HepG2 (cell line): ENCODE measurements around the gene TMOD2. TPM values are rescaled to one million over a fixed set of nuclear protein-coding genes. Genes with fewer than 3 reads are reported as not detected.
A peak's percentile ranks its signal among the peaks of the same experiment; 100 is the strongest.

Source experiments
- ATF5 ChIP-seq: sonication (generic); formaldehyde crosslinking; IDR thresholded peaks from 2 replicates; pipeline ENCODE4 v1.4.0; 2020; ENCODE audit warnings: mild to moderate bottlenecking, low read depth, missing genetic modification reagents
- CCAR2 ChIP-seq: fragments of 200-400 bp; formaldehyde crosslinking; optimal IDR thresholded peaks from 2 replicates; pipeline ENCODE3; 2018; ENCODE audit warnings: low read depth, mild to moderate bottlenecking, low read length, moderate library complexity
- CHD4 ChIP-seq: fragments of 200-600 bp; sonication (generic); IDR thresholded peaks from 2 replicates; pipeline ENCODE4 v1.7.0; 2017; ENCODE audit warnings: mild to moderate bottlenecking, low read length, borderline replicate concordance
- CREM ChIP-seq, 2 experiments: sonication (generic) in 1 of 2; formaldehyde crosslinking in 1 of 2; IDR thresholded peaks; 2 replicates each; pipeline versions ENCODE4 v1.4.0 to v1.6.1; 2016 to 2020; ENCODE audit warnings: antibody characterized with exemption in 1 of 2, mild to moderate bottlenecking in 1 of 2, missing genetic modification reagents in 1 of 2
- CTCF ChIP-seq: sonication (generic); formaldehyde crosslinking; IDR thresholded peaks from 2 replicates; pipeline ENCODE4 v1.5.0; 2020; ENCODE audit warnings: mild to moderate bottlenecking, missing genetic modification reagents, moderate library complexity
- E2F1 ChIP-seq: sonication (generic); formaldehyde crosslinking; IDR thresholded peaks from 2 replicates; pipeline ENCODE4 v1.5.0; 2020; ENCODE audit warnings: missing genetic modification reagents
- HCFC1 ChIP-seq: fragments of 150-350 bp; IDR thresholded peaks from 2 replicates; pipeline ENCODE4 v1.6.1; 2014; ENCODE audit warnings: low read depth, low read length
- JARID2 ChIP-seq: sonication (generic); formaldehyde crosslinking; IDR thresholded peaks from 2 replicates; pipeline ENCODE4 v1.8.1; 2023; ENCODE audit warnings: missing genetic modification reagents, inconsistent platforms; ENCODE audit not compliant: insufficient replicate concordance
- KDM6A ChIP-seq: IDR thresholded peaks from 2 replicates; pipeline ENCODE4 v1.6.1; 2016; ENCODE audit warnings: low read depth
- MAFK ChIP-seq, 2 experiments: IDR thresholded peaks in 1 of 2; conservative IDR thresholded peaks in 1 of 2; 2 replicates each; pipeline ENCODE4 v1.6.1; 2011; ENCODE audit warnings: improper control_type of control experiment in 2 of 2, low read length in 2 of 2
- MYNN ChIP-seq: sonication (generic); formaldehyde crosslinking; IDR thresholded peaks from 2 replicates; pipeline ENCODE4 v1.4.0; 2020; ENCODE audit warnings: mild to moderate bottlenecking, low read depth, missing genetic modification reagents
- NBN ChIP-seq: fragments of 450-650 bp; conservative IDR thresholded peaks from 2 replicates; pipeline ENCODE4 v1.6.1; 2017
- POLR2G ChIP-seq: fragments of 200-400 bp; formaldehyde crosslinking; IDR thresholded peaks from 2 replicates; pipeline ENCODE4 v1.6.1; 2018; ENCODE audit warnings: mild to moderate bottlenecking, low read depth, low read length, moderate library complexity
- REL ChIP-seq: sonication (generic); formaldehyde crosslinking; conservative IDR thresholded peaks from 2 replicates; pipeline ENCODE4 v1.8.0; 2022; ENCODE audit warnings: mild to moderate bottlenecking, missing genetic modification reagents, moderate library complexity
- SALL1 ChIP-seq: sonication (generic); formaldehyde crosslinking; IDR thresholded peaks from 2 replicates; pipeline ENCODE4 v1.8.0; 2022; ENCODE audit warnings: mild to moderate bottlenecking, missing genetic modification reagents
- SP140L ChIP-seq: sonication (generic); formaldehyde crosslinking; IDR thresholded peaks from 2 replicates; pipeline ENCODE4 v1.4.0; 2020; ENCODE audit warnings: missing genetic modification reagents, borderline replicate concordance
- STAG1 ChIP-seq: sonication (generic); formaldehyde crosslinking; IDR thresholded peaks from 2 replicates; pipeline ENCODE4 v1.4.0; 2020; ENCODE audit warnings: missing genetic modification reagents
- TMF1 ChIP-seq: sonication (generic); formaldehyde crosslinking; IDR thresholded peaks from 2 replicates; pipeline ENCODE4 v1.8.1; 2022; ENCODE audit warnings: low read depth, missing genetic modification reagents
- ZBTB7B ChIP-seq: sonication (generic); formaldehyde crosslinking; IDR thresholded peaks from 2 replicates; pipeline ENCODE4 v1.4.0; 2020; ENCODE audit warnings: missing genetic modification reagents
- ZBTB8A ChIP-seq: sonication (generic); formaldehyde crosslinking; IDR thresholded peaks from 2 replicates; pipeline ENCODE4 v1.4.0; 2020; ENCODE audit warnings: mild to moderate bottlenecking, low read depth, missing genetic modification reagents, borderline replicate concordance
- ZEB1 ChIP-seq: IDR thresholded peaks from 2 replicates; pipeline ENCODE4 v1.6.1; 2012; ENCODE audit warnings: mild to moderate bottlenecking, low read depth, inconsistent platforms; ENCODE audit not compliant: insufficient replicate concordance
- ZMAT5 ChIP-seq: sonication (generic); formaldehyde crosslinking; IDR thresholded peaks from 2 replicates; pipeline ENCODE4 v1.5.0; 2020; ENCODE audit warnings: mild to moderate bottlenecking, low read depth, missing genetic modification reagents, borderline replicate concordance
- ZNF343 ChIP-seq: sonication (generic); formaldehyde crosslinking; IDR thresholded peaks from 2 replicates; pipeline ENCODE4 v1.4.0; 2020; ENCODE audit warnings: mild to moderate bottlenecking, missing genetic modification reagents
- ZNF367 ChIP-seq: sonication (generic); formaldehyde crosslinking; IDR thresholded peaks from 2 replicates; pipeline ENCODE4 v1.4.0; 2020; ENCODE audit warnings: missing genetic modification reagents, borderline replicate concordance
- ZNF644 ChIP-seq: IDR thresholded peaks from 2 replicates; pipeline ENCODE4 v1.6.1; 2016; ENCODE audit warnings: low read depth
- ZNF672 ChIP-seq: sonication (generic); formaldehyde crosslinking; IDR thresholded peaks from 2 replicates; pipeline ENCODE4 v1.8.1; 2022; ENCODE audit warnings: missing genetic modification reagents
- ZNF788 ChIP-seq: sonication (generic); formaldehyde crosslinking; IDR thresholded peaks from 2 replicates; pipeline ENCODE4 v1.5.0; 2020; ENCODE audit warnings: mild to moderate bottlenecking, missing genetic modification reagents, borderline replicate concordance
- polyA plus RNA-seq, 8 experiments: library from polyadenylated mRNA; depleted of rRNA in 3 of 8; stranded (reverse) in 7 of 8; unstranded in 1 of 8; fragments of >200 nt; fragmentation: Illumina TruSeq in 4 of 8; extraction: Trizol in 4 of 8; gene quantifications; 2 replicates each; pipeline versions ENCODE4 v1.2.1 to v1.2.3, GENCODE V29; 2011 to 2016; ENCODE audit warnings: low read depth in 4 of 8, missing spikeins in 1 of 8, mixed read lengths in 1 of 8; ENCODE audit not compliant: insufficient read depth in 1 of 8
- total RNA-seq, 5 experiments: library from RNA; depleted of rRNA; stranded (reverse); fragments of >200 nt; fragmentation: Illumina TruSeq; extraction: Trizol; gene quantifications; 2 replicates each; pipeline ENCODE4 v1.2.3, GENCODE V29; 2016; ENCODE audit warnings: low read depth in 1 of 5

Gene TMOD2
- total and polyA plus RNA-seq, 2 of the 13 experiments (the other 11 are each of a cell fraction or from before 2014, with no cell fraction given): 0.01 to 0.02 TPM

GRCh38 chr15:51829376-51830275, 78.2 kb downstream of the TMOD2 start, which contains the start of gene TMOD3 (continued):
- TF ChIP-seq E2F1 (CRISPR knock-in tag) (0 out of 2 replicates have a peak, but pooled peaks have one; percentile 51), TMF1 (CRISPR knock-in tag) (no peak; the same call in 1 of the 2 replicates), SALL1 (CRISPR knock-in tag) (no peak; the same call in 1 of the 2 replicates), MYNN (CRISPR knock-in tag) (no peak), JARID2 (CRISPR knock-in tag) (no peak), STAG1 (CRISPR knock-in tag) (no peak), ZEB1 (no peak), ZNF672 (CRISPR knock-in tag) (no peak), REL (CRISPR knock-in tag) (no peak), ZMAT5 (CRISPR knock-in tag) (no peak), ZNF367 (CRISPR knock-in tag) (no peak; the same call in 1 of the 2 replicates), ZBTB7B (peak; percentile 76), CCAR2 (no peak), SP140L (CRISPR knock-in tag) (no peak), ZBTB8A (CRISPR knock-in tag) (no peak), MAFK (conservative IDR thresholded peaks at IDR 0.05 in 1 of 2, IDR thresholded peaks at IDR 0.05 in 1 of 2; ENCODE audit: low read length in 2 of 2) (no peak), CHD4 (no peak), CREM (IDR thresholded peaks at IDR 0.05) (0 out of 2 replicates have a peak, but pooled peaks have one; percentile 44), CREM (CRISPR knock-in tag; IDR thresholded peaks at IDR 0.05) (no peak), KDM6A (CRISPR knock-in tag) (no peak), CTCF (CRISPR knock-in tag) (peak; percentile 35; the same call in 1 of the 2 replicates), HCFC1 (peak; percentile 87), NBN (no peak), ZNF788 (peak; percentile 78; the same call in 1 of the 2 replicates), ATF5 (no peak), ZNF343 (no peak), ZNF644 (CRISPR knock-in tag) (no peak), POLR2G (peak; percentile 96)
